GM18909 (cell line): ENCODE data around the gene CCL19.

Experiments
- ATAC-seq: cut with Tn5 transposase; IDR thresholded peaks from one replicate; pipeline ENCODE4 v1.9.1; 2021; ENCODE audit warnings: mild to moderate bottlenecking; ENCODE audit not compliant: unreplicated experiment, poor library complexity

Gene CCL19

DNA sequence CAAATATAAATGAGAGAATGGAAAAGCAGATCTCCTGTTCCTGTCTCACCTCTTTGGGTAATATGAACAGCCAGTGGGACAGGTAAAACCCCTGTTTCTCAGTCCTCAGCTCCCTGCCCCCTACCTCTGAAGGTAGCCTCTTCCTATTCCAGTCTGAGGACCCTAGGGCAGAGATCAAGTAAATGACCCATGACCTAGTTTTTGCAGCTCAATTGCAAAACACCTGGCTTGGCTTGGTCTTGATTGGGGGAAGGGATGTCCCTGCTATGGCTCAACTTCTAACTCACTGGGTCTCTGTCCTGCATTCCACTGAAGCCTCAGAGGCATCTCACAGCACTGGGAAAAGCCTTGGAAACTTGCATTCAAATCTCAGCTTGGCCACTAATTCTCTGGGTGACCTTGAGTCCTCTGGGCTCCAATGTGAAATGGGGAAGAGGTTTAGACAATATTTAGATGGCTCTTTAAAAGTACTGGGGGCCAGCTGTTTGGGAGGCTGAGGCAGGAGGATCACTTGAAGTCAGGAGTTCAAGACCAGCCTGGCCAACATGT lies 46.2 kb downstream of the CCL19 start:
- no peak for ATAC-seq

GRCh38 chr9:34642679-34643078 lies 48.4 kb downstream of the CCL19 start:
- ATAC-seq = no peak
